ENCODE results near the gene ILF2. TPM values are rescaled to one million over a fixed set of nuclear protein-coding genes. Genes with fewer than 3 reads are reported as not detected.
A peak's percentile ranks its signal among the peaks of the same experiment; 100 is the strongest.

Gene ILF2
- total RNA-seq, 1 donor from 2014 or later, result 262 TPM

DNA sequence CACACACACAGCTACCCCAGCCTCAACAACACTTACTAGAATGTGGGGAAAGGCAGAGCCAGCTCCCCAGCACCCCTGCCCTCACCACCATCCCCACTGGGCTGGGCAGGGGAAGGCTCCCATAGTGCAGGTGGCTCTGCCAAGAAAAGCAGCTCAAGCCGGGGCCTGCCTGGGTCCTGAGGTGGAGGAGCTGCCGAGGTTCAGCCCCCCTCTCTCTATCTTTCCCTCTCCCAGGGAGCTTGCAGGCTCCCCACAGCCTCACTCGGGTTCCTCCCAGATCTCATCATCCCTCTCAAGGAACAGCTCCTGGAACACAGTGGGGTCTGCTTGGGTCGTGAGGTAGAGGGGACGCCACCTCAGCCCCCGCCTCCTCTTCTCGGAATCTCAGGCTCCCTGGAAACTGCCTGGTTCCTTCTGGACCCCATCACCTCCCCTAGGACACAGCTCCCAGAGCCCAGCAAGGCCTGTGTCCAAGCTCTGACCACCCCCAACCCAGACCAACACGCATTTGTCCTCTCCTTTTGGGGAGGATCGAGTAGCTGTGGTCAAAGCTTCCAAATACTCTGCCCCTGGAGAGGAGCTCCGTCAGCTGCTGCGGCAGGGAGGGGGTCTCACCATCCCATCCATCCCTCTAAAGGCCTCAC is 58.6 kb downstream of the ILF2 start:
- TF ChIP-seq CTCF (IDR thresholded peaks at IDR 0.05; ENCODE audit: unreplicated experiment), result no peak
- Mint-ChIP-seq H3K36me3 (ENCODE audit: insufficient read depth) (peaks cover 2% of the 10 kb centered on the region), H3K4me1 (ENCODE audit: low read depth) (peaks cover 41% of the 10 kb centered on the region), H3K4me3 (ENCODE audit: low read depth) (peak overlapping the region; percentile 84), H3K9me3 (ENCODE audit: low read depth) (no peaks in the 10 kb centered on the region), H3K27me3 (no peaks in the 10 kb centered on the region), H3K27ac (peak overlapping the region; percentile 92)
- no peak for DNase-seq (ENCODE audit: low spot score, unreplicated experiment)

Small RNA genes within 50 kb of the gene (microRNA-seq; reads per million reads assigned to microRNA genes)
- not detected for gene MIR8083 (ENCODE audit: borderline number of aligned reads, unreplicated experiment)

Other genes starting within 250 kb of the ILF2 start
- gene S100A7, start 210.3 kb downstream of the ILF2 start, total RNA-seq, result not detected in 2 replicates
- gene S100A6, start 135.0 kb downstream of the ILF2 start, total RNA-seq, result 12.5 and 14.8 TPM in 2 replicates
- gene S100A5, start 130.1 kb downstream of the ILF2 start, total RNA-seq, result not detected in 2 replicates
- 7.6 and 11.1 TPM in 2 replicates for gene S100A4, start 125.2 kb downstream of the ILF2 start, total RNA-seq
- gene S100A3, start 121.7 kb downstream of the ILF2 start, total RNA-seq, result 0.46 and 1.5 TPM in 2 replicates
- 0.36 and 1.6 TPM in 2 replicates for gene S100A2, start 105.1 kb downstream of the ILF2 start, total RNA-seq
- 46.8 and 50.2 TPM in 2 replicates for gene S100A16, start 57.9 kb downstream of the ILF2 start, total RNA-seq
- gene S100A14, start 54.7 kb downstream of the ILF2 start, total RNA-seq, result 1.4 and 2.8 TPM in 2 replicates
- gene S100A13, start 43.5 kb downstream of the ILF2 start, total RNA-seq, result 63.6 and 67.5 TPM in 2 replicates
- gene S100A1, start 42.6 kb downstream of the ILF2 start, total RNA-seq, result 0.80 TPM in 1 of 2 replicates, not detected in the other
- 128 and 129 TPM in 2 replicates for gene CHTOP, start 36.9 kb downstream of the ILF2 start, total RNA-seq
- gene SNAPIN, start 12.3 kb downstream of the ILF2 start, total RNA-seq, result 38.0 and 42.3 TPM in 2 replicates
- gene NPR1, start 7.7 kb upstream of the ILF2 start, total RNA-seq, result 0.41 and 0.51 TPM in 2 replicates
- 145 and 152 TPM in 2 replicates for gene INTS3, start 57.1 kb upstream of the ILF2 start, total RNA-seq
- 29.5 and 36.6 TPM in 2 replicates for gene SLC27A3, start 104.4 kb upstream of the ILF2 start, total RNA-seq

Measured in progenitor cell of endocrine pancreas (in vitro differentiated cells).